Neutrophil (primary cell): Measurements from ENCODE around the gene CLDN20.
A peak's percentile ranks its signal among the peaks of the same experiment; 100 is the strongest.

Experiments
- H3K27ac ChIP-seq: fragments of 200-600 bp; sonication (generic); 2 replicates; pipeline ENCODE4 v1.5.1; 2016; ENCODE audit warnings: mild to moderate bottlenecking, moderate library complexity
- H3K27me3 ChIP-seq: fragments of 200-600 bp; sonication (generic); 2 replicates; pipeline ENCODE4 v1.6.0; 2016; ENCODE audit warnings: mild to moderate bottlenecking
- H3K36me3 ChIP-seq: fragments of 200-600 bp; sonication (generic); 2 replicates; pipeline ENCODE4 v1.5.1; 2017
- H3K4me1 ChIP-seq, 2 experiments: fragments of 200-600 bp in 1 of 2; sonication (generic) in 1 of 2; 1 replicate in 1 of 2; 2 replicates in 1 of 2; pipeline versions ENCODE4 v1.5.1 to v1.6.1; 2013 to 2016; ENCODE audit warnings: low read depth in 1 of 2, low read length in 1 of 2, mild to moderate bottlenecking in 1 of 2, moderate library complexity in 1 of 2; ENCODE audit not compliant: control insufficient read depth in 1 of 2, insufficient read depth in 1 of 2
- H3K4me3 ChIP-seq, 2 experiments: fragments of 200-600 bp in 1 of 2; sonication (generic) in 1 of 2; 1 replicate in 1 of 2; 2 replicates in 1 of 2; pipeline ENCODE4 v1.5.1; 2013 to 2016; ENCODE audit warnings: low read depth in 1 of 2, low read length in 1 of 2, mild to moderate bottlenecking in 1 of 2, moderate library complexity in 1 of 2
- H3K9me3 ChIP-seq: fragments of 200-600 bp; sonication (generic); 2 replicates; pipeline ENCODE4 v1.5.1; 2016
- TF ChIP-seq, protein P1 (sequence below): fragments of 200-600 bp; sonication (generic); IDR thresholded peaks from 2 replicates; pipeline ENCODE4 v1.5.1; 2016; ENCODE audit warnings: antibody characterized with exemption

The CLDN20 gene

DNA sequence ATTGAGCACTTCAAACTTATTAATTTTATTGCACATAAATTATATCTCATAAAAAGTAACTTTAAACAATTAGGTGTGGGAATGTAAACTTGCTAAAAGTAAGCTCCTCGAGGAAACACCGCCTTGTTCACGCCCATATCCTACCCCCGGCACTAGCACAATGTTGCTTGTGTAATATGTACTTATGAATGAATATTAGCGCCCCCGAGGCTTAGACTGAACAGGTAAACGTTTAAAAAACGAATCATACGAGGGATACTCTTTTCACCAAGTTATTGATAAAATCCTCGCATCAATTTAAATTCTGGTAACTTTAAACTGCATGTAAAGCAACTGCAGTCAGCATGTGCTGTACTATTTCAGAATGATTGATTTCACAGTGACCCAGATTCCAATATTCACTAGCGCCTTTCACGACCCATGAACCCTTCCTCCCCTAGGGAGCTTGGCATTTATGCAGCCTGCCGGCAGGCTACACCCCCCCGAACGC is 49.8 kb downstream of the CLDN20 start:
- Histone ChIP-seq H3K27me3 (no peaks in the 10 kb centered on the region), H3K36me3 (no peaks in the 10 kb centered on the region), H3K4me1 (peaks cover 16 to 18% of the 10 kb centered on the region in 2 experiments), H3K9me3 (no peaks in the 10 kb centered on the region), H3K27ac (peak overlapping the region; percentile 87), H3K4me3 (peak overlapping the region; percentile 73 to 80)
- TF ChIP-seq, protein P1, sequence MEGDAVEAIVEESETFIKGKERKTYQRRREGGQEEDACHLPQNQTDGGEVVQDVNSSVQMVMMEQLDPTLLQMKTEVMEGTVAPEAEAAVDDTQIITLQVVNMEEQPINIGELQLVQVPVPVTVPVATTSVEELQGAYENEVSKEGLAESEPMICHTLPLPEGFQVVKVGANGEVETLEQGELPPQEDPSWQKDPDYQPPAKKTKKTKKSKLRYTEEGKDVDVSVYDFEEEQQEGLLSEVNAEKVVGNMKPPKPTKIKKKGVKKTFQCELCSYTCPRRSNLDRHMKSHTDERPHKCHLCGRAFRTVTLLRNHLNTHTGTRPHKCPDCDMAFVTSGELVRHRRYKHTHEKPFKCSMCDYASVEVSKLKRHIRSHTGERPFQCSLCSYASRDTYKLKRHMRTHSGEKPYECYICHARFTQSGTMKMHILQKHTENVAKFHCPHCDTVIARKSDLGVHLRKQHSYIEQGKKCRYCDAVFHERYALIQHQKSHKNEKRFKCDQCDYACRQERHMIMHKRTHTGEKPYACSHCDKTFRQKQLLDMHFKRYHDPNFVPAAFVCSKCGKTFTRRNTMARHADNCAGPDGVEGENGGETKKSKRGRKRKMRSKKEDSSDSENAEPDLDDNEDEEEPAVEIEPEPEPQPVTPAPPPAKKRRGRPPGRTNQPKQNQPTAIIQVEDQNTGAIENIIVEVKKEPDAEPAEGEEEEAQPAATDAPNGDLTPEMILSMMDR: no peak

GRCh38 chr6:155314092-155314772 is 50.4 kb downstream of the CLDN20 start, which contains the start of gene TFB1M:
TSS of gene TFB1M (minus strand) at chr6:155314484. CDS start at chr6:155314428, 56 bp downstream.
- TF ChIP-seq, protein P1: peak; percentile 31
- Histone ChIP-seq H3K4me3 (peak within 1 kb of the TSS; percentile 73 to 80), H3K9me3 (no peaks in the 10 kb centered on the region), H3K27ac (peak within 1 kb of the TSS; percentile 87), H3K36me3 (no peaks in the 10 kb centered on the region), H3K4me1 (peaks cover 16 to 18% of the 10 kb centered on the region in 2 experiments), H3K27me3 (no peaks in the 10 kb centered on the region)

DNA sequence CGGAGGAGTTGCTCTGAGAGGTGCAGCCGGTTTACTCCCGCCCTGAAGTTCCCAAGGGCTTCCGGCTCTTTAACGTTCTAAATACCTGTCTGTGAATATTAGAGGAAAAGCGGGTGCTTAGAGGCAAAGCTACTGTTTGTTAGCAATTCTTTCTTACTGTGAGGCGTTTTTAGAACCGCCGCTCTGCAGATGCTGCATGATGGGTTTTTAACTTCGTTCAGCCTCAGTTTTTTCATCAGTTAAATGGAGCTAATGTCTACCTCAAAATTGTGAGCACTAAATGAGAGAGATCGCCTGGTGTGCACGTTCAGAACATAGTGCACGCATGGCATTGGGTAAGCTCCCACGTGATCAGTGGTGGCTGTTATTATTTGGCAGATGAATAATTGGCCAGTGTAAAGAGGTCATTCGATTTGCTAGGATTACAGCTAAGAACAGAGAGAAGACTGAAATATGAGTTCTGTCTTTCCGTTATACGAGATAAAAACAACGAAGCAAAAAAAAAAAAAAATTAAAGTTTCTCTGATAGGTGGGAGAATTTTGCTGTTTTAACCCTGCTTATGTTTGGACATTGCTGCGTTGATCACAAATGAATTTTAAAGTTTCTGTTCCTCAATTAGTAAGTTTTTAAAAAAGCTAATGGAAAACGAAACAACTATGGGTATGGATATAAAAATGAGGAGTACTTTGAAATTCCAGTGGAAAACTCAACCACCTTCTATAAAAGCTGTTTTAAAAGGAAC is 51.1 kb downstream of the CLDN20 start:
- Histone ChIP-seq H3K27me3 (no peaks in the 10 kb centered on the region), H3K27ac (peak overlapping the region; percentile 87)
- TF ChIP-seq, protein P1: no peak

DNA sequence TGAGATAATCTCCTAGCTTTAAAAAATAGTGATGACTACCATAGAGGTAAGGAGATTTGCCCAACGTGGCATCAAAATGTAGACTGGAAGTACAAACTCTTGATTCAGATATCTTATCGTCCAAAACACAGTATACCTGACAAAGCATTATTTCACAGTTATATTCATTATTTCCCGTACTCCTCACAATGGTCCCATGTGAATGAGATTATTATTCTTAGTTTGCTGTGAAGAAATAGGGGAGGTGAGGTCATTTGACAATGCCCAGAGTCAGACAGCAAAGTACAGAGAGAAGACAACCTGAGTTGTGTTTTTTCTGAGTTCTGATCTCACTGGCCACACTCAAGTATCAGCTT is 51.7 kb downstream of the CLDN20 start:
- Histone ChIP-seq H3K4me3 (peak overlapping the region; percentile 73 to 80), H3K27ac (no peak overlapping the region), H3K4me1 (peaks cover 16 to 18% of the 10 kb centered on the region in 2 experiments), H3K36me3 (no peaks in the 10 kb centered on the region), H3K9me3 (no peaks in the 10 kb centered on the region), H3K27me3 (no peaks in the 10 kb centered on the region)
- TF ChIP-seq, protein P1: no peak

More for the DNA sequence above, 51.1 kb downstream of the CLDN20 start:
- Histone ChIP-seq H3K4me1 (peaks cover 16 to 18% of the 10 kb centered on the region in 2 experiments), H3K36me3 (no peaks in the 10 kb centered on the region), H3K9me3 (no peaks in the 10 kb centered on the region), H3K4me3 (peak overlapping the region; percentile 73 to 80)

GRCh38 chr6:155316419-155316818 is 52.6 kb downstream of the CLDN20 start:
- Histone ChIP-seq H3K27me3 (no peaks in the 10 kb centered on the region), H3K27ac (no peak overlapping the region), H3K4me1 (peaks cover 16 to 18% of the 10 kb centered on the region in 2 experiments)

More at GRCh38 chr6:155316419-155316818, 52.6 kb downstream of the CLDN20 start:
- no peak overlapping the region for H3K4me3 ChIP-seq
- TF ChIP-seq, protein P1: no peak
- no peaks in the 10 kb centered on the region for H3K36me3 ChIP-seq
- no peaks in the 10 kb centered on the region for H3K9me3 ChIP-seq
